IPS-18c (cell line): ENCODE data around the gene CCNY.

Experiments used
- H3K4me3 ChIP-seq: 2 replicates; pipeline ENCODE4 v1.7.0; 2013; ENCODE audit warnings: low read depth, mild to moderate bottlenecking, low read length, moderate library complexity; ENCODE audit not compliant: insufficient read depth
- H3K9me3 ChIP-seq: one replicate; pipeline ENCODE4 v1.6.1; 2013; ENCODE audit warnings: mild to moderate bottlenecking, low read length, moderate library complexity; ENCODE audit not compliant: control insufficient read depth, insufficient read depth

The CCNY gene

DNA sequence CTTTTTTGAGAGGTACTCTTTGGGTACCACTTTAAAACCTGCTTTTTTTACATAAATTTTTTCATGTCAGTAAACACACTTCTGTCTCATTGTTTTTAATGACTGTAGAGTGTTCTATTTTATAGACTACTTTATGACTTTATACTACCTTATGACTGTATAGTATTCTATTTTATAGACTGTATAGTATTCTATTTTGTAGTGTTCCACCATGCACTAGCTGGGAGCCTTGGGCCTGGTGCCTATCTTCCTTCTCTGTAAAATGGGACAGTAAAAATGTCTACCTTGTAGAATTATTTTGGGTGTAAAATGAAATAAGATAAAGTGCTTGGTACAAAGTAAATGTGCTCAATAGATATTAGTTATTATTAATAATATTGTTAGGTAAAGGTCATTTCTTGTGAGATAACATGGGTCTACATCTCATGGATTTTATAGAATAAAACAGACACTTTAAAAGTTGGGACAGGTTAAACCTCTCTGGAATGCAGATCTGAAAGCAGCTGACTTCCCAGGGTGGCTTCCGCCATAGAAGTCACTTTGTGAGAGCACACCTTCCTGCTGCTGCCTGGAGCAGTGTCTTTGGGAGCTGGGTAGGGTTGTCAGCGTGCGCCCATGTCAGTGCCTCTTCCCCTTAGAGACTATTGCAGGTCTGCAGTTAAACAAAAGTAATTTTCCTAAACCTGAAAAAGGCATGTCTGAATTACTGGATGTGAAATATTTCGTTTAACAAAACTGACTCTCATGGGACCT, 31.0 kb downstream of the CCNY start:
- H3K9me3 ChIP-seq, result no peaks in the 10 kb centered on the region
- no peak overlapping the region for H3K4me3 ChIP-seq

DNA sequence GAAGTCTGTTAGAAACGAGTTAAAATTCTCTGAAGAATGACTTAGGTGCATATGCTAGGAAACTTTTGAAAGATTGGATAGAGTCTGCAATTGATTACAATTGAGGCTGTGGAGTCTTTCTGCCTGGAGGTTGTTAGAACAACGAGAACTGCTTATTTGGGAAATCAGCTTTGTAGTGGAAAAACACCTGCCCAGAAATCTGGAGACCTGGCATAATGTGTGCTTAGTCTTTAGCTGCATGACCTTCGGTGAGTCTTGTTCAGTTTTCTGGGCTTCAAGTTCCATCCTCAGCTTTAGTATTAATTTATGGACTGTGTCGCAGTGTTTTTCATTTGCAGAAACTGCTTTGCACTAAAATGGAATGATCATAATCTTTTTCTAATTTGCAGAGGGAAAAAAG, 31.7 kb downstream of the CCNY start:
- H3K9me3 ChIP-seq, result no peaks in the 10 kb centered on the region
- H3K4me3 ChIP-seq, result no peak overlapping the region

DNA sequence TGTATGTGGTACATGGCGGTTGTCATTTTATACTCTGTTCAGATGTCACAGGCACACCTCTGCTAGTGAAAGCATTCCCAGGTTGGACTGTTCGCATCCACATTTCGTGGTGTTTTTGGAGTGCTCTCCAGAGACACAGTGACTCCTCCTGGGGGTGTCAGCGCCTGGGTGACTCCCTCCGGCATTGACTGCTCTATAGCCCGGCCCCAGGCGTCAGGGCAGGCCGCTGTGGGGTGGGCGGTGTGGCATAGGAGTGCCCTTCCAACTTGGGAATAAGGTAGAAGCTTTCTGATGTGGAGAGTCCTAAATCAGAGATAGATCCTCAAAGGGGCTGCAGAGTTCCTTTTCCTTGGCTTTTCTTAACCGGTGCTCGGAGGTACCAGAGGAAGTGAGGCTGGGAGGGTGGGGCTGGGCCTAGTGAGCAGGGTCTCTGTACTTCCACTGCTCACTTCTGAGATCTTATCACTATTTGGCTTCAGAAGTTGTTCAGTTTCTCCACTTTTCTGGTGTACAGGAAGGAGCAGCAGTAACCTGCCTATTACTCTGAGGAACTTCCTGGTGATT, 32.3 kb downstream of the CCNY start:
- Histone ChIP-seq H3K4me3 (no peak overlapping the region), H3K9me3 (no peaks in the 10 kb centered on the region)

DNA sequence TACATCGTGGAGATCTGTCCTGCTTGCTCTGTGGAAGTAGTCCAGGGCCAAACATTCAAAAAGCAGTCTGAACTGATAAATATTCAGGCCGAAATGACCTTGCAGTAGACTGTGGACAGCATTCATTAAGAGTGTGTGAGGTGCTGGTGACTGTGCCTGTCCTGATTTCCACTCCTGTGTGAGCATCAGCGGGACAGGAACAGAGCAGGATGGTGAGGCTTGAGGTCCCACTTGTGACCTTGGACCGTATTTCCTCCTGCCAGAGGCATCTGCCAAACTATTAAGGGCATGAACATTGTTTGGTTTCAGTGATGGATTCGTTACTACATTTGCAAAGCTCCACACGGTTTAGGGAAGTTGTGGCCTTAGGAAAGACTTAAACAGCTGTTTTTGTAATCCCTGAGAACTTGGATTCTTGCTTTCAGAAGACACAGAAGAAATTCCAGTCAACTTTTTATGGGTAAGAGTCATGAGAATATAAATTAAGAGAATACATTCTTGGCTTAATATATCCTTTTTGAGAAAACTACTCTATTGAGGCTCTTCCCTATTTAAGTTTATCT, 32.8 kb downstream of the CCNY start:
- H3K4me3 ChIP-seq, result no peak overlapping the region
- H3K9me3 ChIP-seq, result no peaks in the 10 kb centered on the region

DNA sequence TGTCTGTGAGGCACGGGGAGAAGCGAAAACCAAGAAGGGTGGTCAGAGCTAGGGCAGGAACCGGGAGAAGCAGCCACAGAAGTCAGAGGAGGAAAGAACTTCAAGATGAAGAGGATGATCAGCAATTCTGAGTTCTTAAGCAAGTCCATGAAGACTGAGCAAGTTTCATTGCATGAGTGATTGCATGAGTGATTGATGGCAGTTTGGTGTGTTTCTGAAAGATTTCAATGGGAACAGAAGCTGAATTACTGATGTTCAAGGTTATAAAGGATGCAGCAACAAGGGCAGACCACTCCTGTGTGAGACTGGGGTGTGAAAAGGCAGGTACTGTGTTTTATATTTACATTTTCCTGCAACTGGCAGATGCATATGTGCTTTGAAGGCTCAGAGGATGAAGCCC, 35.4 kb downstream of the CCNY start:
- Histone ChIP-seq H3K4me3 (no peak overlapping the region), H3K9me3 (no peaks in the 10 kb centered on the region)

DNA sequence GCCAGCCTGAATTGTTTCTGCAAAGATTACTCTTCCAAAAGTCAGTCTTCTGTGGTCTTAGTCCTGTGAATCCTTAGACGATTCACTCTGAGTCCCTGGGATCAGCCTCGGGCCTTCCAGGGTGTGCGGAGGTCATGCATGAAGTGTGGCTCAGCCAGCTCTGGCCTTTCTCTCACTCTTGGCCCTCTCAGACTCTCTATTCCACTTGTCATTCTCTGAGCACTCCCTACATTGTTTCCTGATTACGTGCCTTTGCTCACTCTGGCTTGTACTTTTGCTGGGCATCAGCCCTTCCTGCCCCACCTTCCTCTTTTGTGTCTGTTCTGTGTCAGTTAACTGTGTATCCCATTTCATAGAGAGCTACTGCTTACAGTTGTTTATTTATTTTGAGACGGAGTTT, 36.0 kb downstream of the CCNY start:
- no peaks in the 10 kb centered on the region for H3K9me3 ChIP-seq
- no peak overlapping the region for H3K4me3 ChIP-seq

DNA sequence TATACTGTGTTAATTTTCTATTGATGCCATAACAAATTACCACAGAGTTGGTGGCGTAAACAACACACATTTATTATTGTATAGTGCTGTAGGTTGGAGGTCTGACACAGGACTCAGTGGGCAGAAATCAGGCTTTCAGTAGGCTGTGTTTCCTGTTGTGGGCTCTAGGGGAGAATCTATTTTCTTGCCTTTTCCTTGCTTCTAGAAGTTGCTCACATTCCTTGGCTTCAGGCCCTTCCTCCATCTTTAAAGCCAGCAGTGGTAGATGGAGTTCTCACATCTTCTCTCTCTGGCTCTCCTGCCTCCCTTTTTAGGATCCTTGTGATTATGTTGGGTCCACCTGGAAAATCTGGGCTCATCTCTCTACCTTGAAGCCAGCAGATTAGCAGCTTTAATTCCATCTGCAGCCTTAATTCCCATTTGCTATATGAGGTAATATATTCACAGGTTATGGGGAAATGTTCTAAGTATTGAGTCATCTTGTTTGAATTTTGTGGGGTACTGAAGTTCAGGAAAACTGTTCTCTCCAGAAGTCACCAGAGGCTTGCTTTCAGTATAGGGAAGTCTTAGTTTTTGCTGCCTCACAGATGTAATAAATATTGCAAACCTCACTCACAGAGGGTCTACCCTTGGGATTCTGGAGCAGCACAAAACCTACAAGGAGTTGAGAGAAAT, 38.9 kb downstream of the CCNY start:
- Histone ChIP-seq H3K9me3 (no peaks in the 10 kb centered on the region), H3K4me3 (no peak overlapping the region)

DNA sequence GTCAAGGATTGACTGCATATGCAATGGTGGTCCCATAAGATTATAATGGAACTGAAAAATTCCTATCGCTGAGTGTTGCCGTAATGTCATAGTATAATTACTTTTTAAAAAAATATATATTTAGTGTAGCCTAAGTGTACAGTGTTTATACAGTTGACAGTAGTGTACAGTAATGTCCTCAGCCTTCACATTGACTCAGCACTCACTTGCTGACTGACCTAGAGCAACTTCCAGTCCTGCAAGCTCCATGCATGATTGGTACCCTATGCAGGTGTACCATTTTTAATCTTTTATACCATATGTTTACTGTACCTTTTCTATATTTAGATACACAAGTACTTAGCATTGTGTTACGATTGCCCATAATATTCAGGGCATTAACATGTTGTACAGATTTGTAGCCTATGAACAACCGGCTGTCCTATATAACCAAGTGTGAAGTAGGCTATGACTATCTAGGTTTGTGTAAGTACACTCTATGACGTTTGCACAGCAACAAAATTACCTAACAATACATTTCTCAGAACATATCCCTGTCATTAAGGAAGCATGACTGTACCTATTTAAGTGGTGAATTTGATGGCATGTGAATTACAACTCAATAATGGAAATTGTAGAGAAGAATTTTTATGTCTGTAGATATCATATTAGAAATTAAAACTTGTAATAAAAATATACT, 40.9 kb downstream of the CCNY start:
- H3K9me3 ChIP-seq, result no peaks in the 10 kb centered on the region
- H3K4me3 ChIP-seq, result no peak overlapping the region

DNA sequence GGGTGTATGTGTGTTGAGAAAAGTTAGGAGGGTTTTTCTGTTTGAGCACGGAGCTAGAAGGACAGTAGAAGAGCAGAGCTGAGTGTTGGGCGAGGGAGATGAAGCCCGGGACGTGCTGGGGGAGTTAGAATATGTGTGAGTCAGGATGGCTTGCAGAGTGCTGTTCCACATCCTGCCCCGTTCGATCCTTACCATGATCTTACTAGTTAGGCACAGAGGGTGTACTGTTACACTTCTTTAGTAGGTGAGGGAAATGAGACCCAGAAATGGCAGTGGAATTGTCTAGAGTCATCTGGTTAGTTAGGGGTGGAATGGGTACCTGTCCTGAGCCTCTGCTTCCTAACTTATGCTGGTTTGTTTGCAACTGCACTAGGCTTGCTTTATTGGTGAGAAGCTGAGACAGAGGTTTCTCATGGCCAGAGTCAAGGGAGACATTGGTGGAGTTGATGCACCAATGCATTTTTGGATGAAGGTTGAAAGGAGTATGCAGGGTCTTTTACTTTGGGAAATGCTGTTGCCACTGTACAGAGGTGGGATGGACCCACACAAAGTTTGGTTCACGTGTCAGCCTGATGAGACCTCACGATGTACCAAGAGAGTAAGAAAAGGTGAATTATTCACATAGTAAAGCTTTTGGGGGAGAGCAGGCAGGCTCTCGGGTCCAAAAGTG, 42.4 kb downstream of the CCNY start:
- Histone ChIP-seq H3K4me3 (no peak overlapping the region), H3K9me3 (no peaks in the 10 kb centered on the region)

DNA sequence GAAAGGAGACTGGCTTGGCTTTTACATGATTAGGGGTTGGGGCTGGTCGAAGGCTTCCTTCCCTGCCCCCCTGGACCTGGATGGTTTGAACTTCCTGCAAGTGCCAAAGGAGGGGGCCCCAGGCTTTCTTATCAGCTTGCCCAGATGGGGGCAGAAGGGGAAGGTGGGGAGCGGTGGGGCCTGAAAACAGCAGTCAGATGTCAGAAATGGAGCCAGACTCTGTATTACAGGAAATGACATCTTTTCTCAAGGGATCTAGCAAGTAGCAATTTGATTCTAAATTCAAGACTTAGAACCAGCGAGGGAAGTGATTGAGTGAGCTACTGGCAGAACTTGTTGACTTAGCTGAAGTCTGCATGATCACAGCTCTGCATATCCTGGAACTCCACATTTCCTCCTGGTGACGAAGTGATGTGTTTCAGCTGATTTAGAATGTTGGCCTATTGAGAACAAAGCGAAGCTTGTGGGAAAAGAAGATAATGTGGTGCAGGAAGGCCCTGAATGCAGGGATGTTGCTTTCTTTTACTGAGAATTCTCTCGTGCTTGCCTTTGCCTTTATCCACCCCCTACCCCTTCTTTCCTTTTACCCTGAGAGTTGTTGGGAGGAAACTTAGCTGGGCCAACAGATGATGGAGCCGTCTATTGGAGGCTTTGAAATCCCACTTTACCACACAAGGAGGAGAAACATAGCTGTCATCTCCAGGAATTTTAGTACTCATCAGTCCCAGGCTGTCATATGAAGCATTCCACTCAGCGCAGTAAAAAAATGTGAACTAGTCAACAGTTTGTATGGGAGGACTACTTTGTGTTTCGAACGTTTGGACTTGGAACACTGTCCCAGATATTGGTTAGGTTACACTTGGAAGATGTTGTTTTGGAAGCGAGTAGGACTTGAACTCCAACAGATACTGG, 43.2 kb downstream of the CCNY start:
- no peak overlapping the region for H3K4me3 ChIP-seq
- no peaks in the 10 kb centered on the region for H3K9me3 ChIP-seq

DNA sequence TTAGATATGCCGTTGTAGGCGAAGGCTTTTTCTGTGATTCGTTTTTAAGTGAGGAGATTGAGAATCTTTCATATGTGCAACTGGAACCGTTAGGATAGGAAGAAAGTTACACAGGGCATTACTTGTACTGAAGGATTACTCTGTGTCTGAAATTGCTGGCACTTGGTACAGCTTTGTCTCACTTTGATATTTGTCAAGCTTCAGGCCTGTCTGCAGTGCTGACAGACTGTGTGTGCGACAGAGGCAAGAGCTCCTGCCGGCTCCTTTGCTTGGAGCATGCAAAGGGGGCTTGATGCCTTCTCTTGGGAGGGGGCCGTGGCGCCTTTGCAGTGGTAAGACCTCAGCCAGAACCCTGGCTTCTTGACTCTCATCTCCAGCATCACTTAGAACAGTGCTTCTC, 45.8 kb downstream of the CCNY start:
- Histone ChIP-seq H3K4me3 (no peak overlapping the region), H3K9me3 (no peaks in the 10 kb centered on the region)

DNA sequence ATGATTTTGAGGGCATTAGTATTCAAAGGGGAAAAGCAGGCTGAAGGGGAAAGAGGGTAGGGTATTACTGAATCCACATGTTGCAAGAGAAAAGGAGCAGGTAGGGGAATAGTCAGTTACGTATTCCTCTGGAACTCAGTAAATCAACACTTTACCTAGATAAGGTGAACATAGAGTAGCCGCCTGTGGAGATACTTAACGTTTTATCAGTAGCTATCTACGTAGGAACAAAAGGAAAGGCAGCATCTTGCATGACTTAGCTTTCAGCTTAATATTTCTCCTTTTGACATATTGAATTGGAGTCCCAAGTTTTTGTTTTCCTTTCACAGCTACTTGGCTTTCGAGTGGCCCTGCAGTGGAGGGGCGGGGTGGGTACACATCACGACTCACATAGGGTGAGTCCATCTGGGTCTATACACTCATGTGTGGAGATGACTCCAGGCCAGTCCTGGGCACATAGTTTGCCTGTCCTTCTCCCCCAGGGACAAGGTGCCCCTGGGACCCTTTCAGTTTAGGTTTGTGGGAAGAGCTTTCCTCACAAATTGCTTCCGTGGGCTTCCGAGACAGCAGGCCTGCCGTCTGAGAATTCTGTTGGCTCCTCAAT, 48.1 kb downstream of the CCNY start:
- Histone ChIP-seq H3K9me3 (peaks cover 2% of the 10 kb centered on the region), H3K4me3 (no peak overlapping the region)

DNA sequence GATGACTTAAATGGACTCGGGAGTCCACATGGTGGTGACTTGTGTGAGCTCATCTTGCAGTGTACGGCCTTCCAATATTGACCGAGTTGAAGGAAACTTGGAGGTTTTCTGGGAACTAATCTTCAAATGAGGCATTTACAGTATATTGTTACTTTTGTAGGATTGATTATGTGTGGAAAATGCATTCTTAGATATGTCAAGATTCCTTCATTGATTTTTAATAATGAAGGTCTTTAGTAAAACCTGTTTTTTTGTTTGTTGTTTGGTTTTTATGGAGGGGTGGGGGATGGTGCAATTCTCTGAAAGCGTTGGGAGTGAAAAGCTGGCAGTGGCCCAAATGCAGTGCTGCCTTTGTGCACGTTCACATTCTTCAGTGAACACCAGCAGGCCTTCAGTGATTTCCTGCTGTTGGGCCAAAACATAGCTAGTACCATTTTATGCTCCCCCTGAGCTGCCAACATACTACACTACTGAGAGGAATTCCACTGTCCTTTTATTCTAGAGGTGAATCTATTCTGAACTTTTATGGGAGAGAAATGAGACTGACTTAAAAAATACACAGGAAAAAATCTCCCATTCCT, 50.4 kb downstream of the CCNY start:
- Histone ChIP-seq H3K4me3 (no peak overlapping the region), H3K9me3 (peaks cover 2% of the 10 kb centered on the region)

DNA sequence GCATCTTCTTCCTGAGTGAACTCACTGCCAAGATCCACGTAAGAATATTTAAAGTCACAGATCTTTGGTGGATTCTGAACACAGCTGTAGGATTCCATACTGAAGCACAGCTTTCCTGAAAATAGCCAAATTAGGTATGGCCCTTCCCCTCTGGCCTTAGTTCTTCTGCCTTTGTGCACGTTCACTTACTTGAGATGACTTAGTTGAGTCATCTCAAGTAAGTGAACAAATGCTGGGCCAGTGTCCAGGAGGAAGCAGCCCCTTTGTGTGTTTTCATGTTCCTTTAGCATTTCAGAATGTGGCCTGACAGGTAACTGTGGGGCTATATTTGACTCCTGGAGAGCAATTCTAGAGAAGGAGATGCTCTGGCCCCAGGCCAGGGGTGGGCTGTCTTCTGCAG, 51.5 kb downstream of the CCNY start:
- peaks cover 2% of the 10 kb centered on the region for H3K9me3 ChIP-seq
- H3K4me3 ChIP-seq, result no peak overlapping the region

DNA sequence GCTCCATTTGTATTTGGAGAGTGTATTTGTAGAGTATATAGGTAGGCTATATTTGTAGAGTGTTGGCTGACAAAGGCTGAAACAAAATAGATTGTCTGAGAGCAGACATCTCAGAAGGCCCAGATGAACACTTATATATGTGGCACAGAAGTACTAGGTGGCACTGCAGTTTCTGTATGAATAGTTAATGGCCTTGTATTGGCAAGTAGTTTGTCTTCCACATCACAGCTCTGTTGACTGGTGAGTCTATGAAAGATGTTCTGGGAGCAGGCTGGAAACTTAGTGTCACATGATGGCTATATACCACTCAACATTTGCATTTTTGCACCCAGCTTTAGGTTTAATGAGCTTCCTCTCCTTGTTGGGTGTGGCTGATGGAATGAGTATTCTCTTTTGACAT, 51.9 kb downstream of the CCNY start:
- Histone ChIP-seq H3K9me3 (peaks cover 2% of the 10 kb centered on the region), H3K4me3 (no peak overlapping the region)

DNA sequence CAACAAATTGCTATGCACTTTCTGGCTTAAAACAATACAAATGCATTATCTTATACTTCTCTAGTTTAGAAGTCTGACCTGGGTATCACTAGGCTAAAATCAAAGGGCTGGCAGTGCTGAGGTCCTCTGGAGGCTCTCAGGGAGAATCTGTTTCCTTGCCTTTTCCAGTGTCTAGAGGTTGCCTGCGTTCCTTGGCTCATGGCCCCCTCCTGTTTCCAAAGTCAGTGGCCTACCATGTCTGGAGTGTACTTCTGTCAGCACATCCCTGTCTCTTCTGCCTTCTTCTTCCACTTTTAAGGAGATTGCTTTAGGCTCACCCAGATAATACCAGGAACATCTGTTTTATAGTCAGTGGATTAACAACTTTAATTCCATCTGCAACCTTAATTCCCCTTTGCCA, 52.4 kb downstream of the CCNY start:
- no peak overlapping the region for H3K4me3 ChIP-seq
- peaks cover 2% of the 10 kb centered on the region for H3K9me3 ChIP-seq
